Left hindlimb (tissue), 1 donor: Measurements from ENCODE around the gene LRRC26.

Experiments
- DNase-seq: peaks from one replicate; pipeline ENCODE4 v3.0.0-alpha.2; 2018

LRRC26 gene

GRCh38 chr9:137198902-137199283, 29.0 kb upstream of the LRRC26 start:
- DNase-seq = no peak

- no peak for DNase-seq
Observed at GRCh38 chr9:137198051-137198901, 28.4 kb upstream of the LRRC26 start.

- DNase-seq = no peak
Observed at GRCh38 chr9:137195525-137196220, 25.8 kb upstream of the LRRC26 start.

GRCh38 chr9:137194909-137195308, 25.1 kb upstream of the LRRC26 start:
- DNase-seq = no peak

GRCh38 chr9:137194388-137194787, 24.5 kb upstream of the LRRC26 start:
- DNase-seq = no peak

- no peak for DNase-seq
Observed at GRCh38 chr9:137193771-137194170, 23.9 kb upstream of the LRRC26 start.

- DNase-seq = no peak
Observed at GRCh38 chr9:137192859-137193258, 23.0 kb upstream of the LRRC26 start.

- no peak for DNase-seq
Observed at GRCh38 chr9:137192448-137192780, 22.6 kb upstream of the LRRC26 start.

GRCh38 chr9:137191691-137192447, 22.0 kb upstream of the LRRC26 start:
- DNase-seq = no peak

- DNase-seq = no peak
Observed at GRCh38 chr9:137191245-137191644, 21.4 kb upstream of the LRRC26 start.

- no peak for DNase-seq
Observed at GRCh38 chr9:137190315-137190856, 20.5 kb upstream of the LRRC26 start.

GRCh38 chr9:137189297-137190295, 19.7 kb upstream of the LRRC26 start:
- DNase-seq = no peak

GRCh38 chr9:137188490-137189296, 18.8 kb upstream of the LRRC26 start, which contains the start of the genes ANAPC2 and SSNA1:
Gene ANAPC2, minus strand, starts transcription at chr9:137188560. Its CDS starts 28 bp downstream, at chr9:137188532.
Gene SSNA1, plus strand, starts transcription at chr9:137188676. Its CDS starts 51 bp downstream, at chr9:137188727.
- DNase-seq = peak; percentile 95

GRCh38 chr9:137188086-137188489, 18.2 kb upstream of the LRRC26 start:
- DNase-seq = no peak

- DNase-seq = no peak
Observed at GRCh38 chr9:137187386-137187785, 17.5 kb upstream of the LRRC26 start.

- DNase-seq = no peak
Observed at GRCh38 chr9:137186385-137186784, 16.5 kb upstream of the LRRC26 start.

- DNase-seq = no peak
Observed at GRCh38 chr9:137185921-137186320, 16.1 kb upstream of the LRRC26 start.

- no peak for DNase-seq
Observed at GRCh38 chr9:137184881-137185660, 15.2 kb upstream of the LRRC26 start.

- DNase-seq = no peak
Observed at GRCh38 chr9:137183980-137184595, 14.2 kb upstream of the LRRC26 start.

GRCh38 chr9:137182836-137183235, 13.0 kb upstream of the LRRC26 start:
- DNase-seq = no peak
